Esophagus (tissue), 2 donors: Measurements from ENCODE around the gene SMURF1. TPM values are rescaled to one million over a fixed set of nuclear protein-coding genes. Genes with fewer than 3 reads are reported as not detected.

Source experiments
- H3K27ac ChIP-seq, 2 donors: one replicate each; pipeline ENCODE4 v1.5.1; 2013; ENCODE audit warnings: low read depth in 2 of 2, mild to moderate bottlenecking in 2 of 2, inconsistent platforms in 1 of 2, low read length in 1 of 2, moderate library complexity in 1 of 2
- H3K27me3 ChIP-seq, 2 donors: one replicate each; pipeline ENCODE4 v1.6.1; 2013; ENCODE audit warnings: low read length in 2 of 2, control low read depth in 1 of 2, mild to moderate bottlenecking in 1 of 2; ENCODE audit not compliant: insufficient read depth in 2 of 2, control insufficient read depth in 1 of 2
- H3K36me3 ChIP-seq, 2 donors: one replicate each; pipeline ENCODE4 v1.6.1; 2013; ENCODE audit warnings: low read length in 1 of 2; ENCODE audit not compliant: control insufficient read depth in 2 of 2, insufficient read depth in 2 of 2
- H3K4me1 ChIP-seq, 2 donors: one replicate each; pipeline ENCODE4 v1.6.1; 2013; ENCODE audit warnings: low read length in 1 of 2; ENCODE audit not compliant: control insufficient read depth in 2 of 2, insufficient read depth in 2 of 2
- H3K4me3 ChIP-seq, 2 donors: one replicate each; pipeline ENCODE4 v1.5.1; 2013; ENCODE audit warnings: low read length in 2 of 2, mild to moderate bottlenecking in 2 of 2, low read depth in 1 of 2, moderate library complexity in 1 of 2
- H3K9me3 ChIP-seq, 2 donors: one replicate each; pipeline ENCODE4 v1.6.1; 2013; ENCODE audit warnings: mild to moderate bottlenecking in 2 of 2, low read depth in 1 of 2, low read length in 1 of 2, moderate library complexity in 1 of 2; ENCODE audit not compliant: control insufficient read depth in 2 of 2, insufficient read depth in 1 of 2
- WGBS, 2 donors: extraction: QIAGEN DNeasy Blood & Tissue Kit; methylation state at CpG; one replicate each; pipeline ENCODE4 v1.1.7; 2013; 5-methylcytosine and 5-hydroxymethylcytosine counted together
- polyA plus RNA-seq, 2 donors: library from polyadenylated mRNA; stranded (reverse); fragments of 200-250 nt; gene quantifications; one replicate each; pipeline ENCODE4 v1.2.3, GENCODE V29; 2013
- donor health status: healthy with polysubstance abuse.
- donor health status: Bipolar disorder and iron deficiency.

Gene SMURF1
- polyA plus RNA-seq, 2 donors = 11.7 to 12.9 TPM

DNA sequence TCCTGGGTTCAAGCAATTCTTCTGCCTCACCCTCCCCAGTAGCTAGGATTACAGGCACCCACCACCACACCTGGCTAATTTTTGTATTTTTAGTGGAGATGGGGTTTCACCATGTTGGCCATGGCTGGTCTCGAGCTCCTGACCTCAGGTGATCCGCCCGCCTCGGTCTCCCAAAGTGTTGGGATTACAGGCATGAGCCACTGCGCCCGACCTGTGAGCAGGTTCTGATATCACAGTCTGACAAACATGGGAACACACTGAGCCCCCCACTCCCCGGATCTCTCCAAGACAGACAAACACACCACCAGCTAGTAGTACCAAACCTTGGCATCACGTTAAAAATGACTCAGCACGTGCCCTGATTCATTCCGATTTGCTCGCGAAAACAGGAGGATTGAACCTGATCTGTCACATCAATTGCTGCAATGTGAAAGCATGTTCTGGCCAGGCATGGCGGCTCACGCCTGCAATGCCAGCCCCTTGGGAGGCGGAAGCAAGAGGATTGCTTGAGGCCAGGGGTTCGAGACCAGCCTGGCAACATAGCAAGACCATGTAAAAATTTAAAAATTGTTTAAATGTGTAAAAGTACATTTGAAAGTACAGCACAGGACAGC is 106.5 kb downstream of the SMURF1 start:
- Histone ChIP-seq H3K27ac (no peak overlapping the region), H3K36me3 (peaks cover 29 to 64% of the 10 kb centered on the region in 2 donors), H3K27me3 (no peaks in the 10 kb centered on the region), H3K4me3 (no peak overlapping the region), H3K4me1 (no peaks in the 10 kb centered on the region), H3K9me3 (no peaks in the 10 kb centered on the region)
- WGBS, 2 donors = 90 to 93% methylated on average over 16 of the region's 16 CpGs

DNA sequence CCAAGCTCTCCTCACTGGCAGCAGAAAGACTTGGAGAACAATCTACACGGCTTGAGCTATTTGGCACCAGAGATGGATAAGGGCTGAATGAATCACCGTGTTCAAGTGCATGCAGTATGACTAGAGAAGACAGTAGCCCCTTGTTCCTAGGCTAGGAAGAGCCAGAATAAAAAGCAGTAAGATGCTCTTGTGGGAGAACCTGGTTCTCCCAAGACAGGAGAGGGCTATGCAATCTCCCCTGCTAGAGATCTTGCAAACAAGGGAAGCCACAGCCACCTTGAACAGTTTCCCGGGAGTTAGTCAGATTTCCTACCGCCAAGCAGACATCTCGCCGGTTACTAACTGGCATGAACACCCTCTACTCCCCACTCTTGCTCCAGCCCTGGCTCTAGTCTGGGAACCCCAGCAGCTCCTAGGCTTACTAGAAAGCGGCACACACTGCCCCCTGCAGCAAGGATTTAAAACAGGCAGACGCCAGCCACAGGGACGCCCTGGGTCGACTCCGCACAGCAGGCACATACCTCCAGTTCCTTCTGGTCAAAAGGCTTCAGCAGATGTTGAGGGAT is 107.3 kb downstream of the SMURF1 start:
- H3K27me3 ChIP-seq = no peaks in the 10 kb centered on the region
- H3K9me3 ChIP-seq = no peaks in the 10 kb centered on the region
- WGBS, 2 donors = 70 to 72% methylated on average over 11 of the region's 11 CpGs
- H3K4me1 ChIP-seq = no peaks in the 10 kb centered on the region
- peaks cover 29 to 63% of the 10 kb centered on the region in 2 donors for H3K36me3 ChIP-seq
- no peak overlapping the region for H3K4me3 ChIP-seq
- no peak overlapping the region for H3K27ac ChIP-seq

DNA sequence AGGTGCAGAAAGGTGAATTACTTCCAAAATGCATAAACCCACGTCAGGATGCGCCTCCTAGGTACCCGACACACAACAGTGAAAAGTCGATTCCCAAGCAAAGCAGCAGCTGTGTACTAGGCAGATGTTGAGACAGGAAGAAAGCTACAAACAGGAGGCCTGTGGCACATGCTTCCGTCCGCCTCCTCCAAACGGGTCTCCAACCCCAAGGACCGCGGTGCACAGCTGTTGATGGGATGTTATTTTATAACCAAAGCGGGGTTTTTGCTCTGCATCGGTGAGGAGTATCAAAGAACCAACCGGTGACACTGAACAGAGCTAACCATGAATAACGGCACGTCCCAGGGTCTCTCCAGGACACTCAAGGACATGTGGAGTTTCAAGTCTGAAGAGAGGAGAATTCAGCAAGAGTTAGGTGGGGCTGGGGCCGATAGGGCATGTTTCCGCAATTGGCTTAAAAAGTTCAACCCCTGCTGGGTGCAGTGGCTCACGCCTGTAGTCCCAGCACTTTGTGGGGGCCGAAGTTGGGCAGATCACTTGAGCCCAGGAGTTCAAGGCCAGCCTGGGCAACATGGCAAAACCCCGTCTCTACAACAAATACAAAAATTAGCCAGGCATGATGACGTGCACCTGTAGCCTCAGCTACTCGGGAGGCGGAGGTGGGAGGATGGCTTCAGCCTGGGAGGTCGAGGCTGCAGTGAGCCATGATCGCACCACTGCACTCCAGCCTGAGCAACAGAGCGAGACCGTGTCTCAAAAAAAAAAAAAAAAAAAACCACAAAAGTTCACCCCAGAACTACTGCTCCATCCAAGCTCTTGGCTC is 108.0 kb downstream of the SMURF1 start:
- Histone ChIP-seq H3K36me3 (peaks cover 29 to 65% of the 10 kb centered on the region in 2 donors), H3K4me3 (no peak overlapping the region), H3K27me3 (no peaks in the 10 kb centered on the region), H3K27ac (no peak overlapping the region), H3K9me3 (no peaks in the 10 kb centered on the region), H3K4me1 (no peaks in the 10 kb centered on the region)
- 88 to 90% methylated on average over 26 of the region's 26 CpGs for WGBS, 2 donors

GRCh38 chr7:99034932-99035722 is 108.8 kb downstream of the SMURF1 start:
- H3K9me3 ChIP-seq = no peaks in the 10 kb centered on the region
- H3K27me3 ChIP-seq = no peaks in the 10 kb centered on the region
- H3K36me3 ChIP-seq = peaks cover 32 to 67% of the 10 kb centered on the region in 2 donors
- no peaks in the 10 kb centered on the region for H3K4me1 ChIP-seq
- H3K4me3 ChIP-seq = no peak overlapping the region
- WGBS, 2 donors = 91 to 93% methylated on average over 30 of the region's 30 CpGs
- no peak overlapping the region for H3K27ac ChIP-seq

- Histone ChIP-seq H3K4me1 (no peaks in the 10 kb centered on the region), H3K9me3 (no peaks in the 10 kb centered on the region), H3K4me3 (no peak overlapping the region), H3K27me3 (no peaks in the 10 kb centered on the region), H3K36me3 (peaks cover 42 to 73% of the 10 kb centered on the region in 2 donors), H3K27ac (no peak overlapping the region)
- 68 to 85% methylated on average over 4 of the region's 4 CpGs for WGBS, 2 donors
Measured at GRCh38 chr7:99033765-99034164, 110.1 kb downstream of the SMURF1 start.

GRCh38 chr7:99032928-99033327 is 111.0 kb downstream of the SMURF1 start:
- H3K9me3 ChIP-seq = no peaks in the 10 kb centered on the region
- no peaks in the 10 kb centered on the region for H3K27me3 ChIP-seq
- WGBS, 2 donors = 89 to 93% methylated on average over 15 of the region's 15 CpGs
- no peak overlapping the region for H3K4me3 ChIP-seq
- H3K36me3 ChIP-seq = peaks cover 35 to 75% of the 10 kb centered on the region in 2 donors
- H3K27ac ChIP-seq = no peak overlapping the region
- no peaks in the 10 kb centered on the region for H3K4me1 ChIP-seq

DNA sequence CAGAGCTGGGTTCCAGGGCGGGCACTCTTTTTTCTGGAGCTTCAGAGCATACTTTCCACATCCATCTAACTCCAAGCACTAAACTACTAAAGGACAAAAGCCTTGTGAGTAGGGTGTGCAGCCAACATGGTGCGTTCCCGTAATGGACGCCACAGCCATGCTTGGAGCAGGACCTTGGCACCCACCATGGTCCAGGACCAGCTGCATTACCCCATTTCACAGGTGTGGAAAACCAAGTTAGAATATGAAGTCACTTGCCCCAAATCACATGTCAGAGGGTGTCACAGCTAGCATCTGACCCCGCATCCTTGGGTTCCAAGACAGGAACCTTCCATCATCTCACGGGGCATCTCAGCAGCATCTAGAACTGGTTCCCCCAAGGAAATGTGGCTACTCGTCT is 112.4 kb downstream of the SMURF1 start:
- 90 to 91% methylated on average over 7 of the region's 7 CpGs for WGBS, 2 donors
- no peaks in the 10 kb centered on the region for H3K4me1 ChIP-seq
- H3K36me3 ChIP-seq = peaks cover 24 to 65% of the 10 kb centered on the region in 2 donors
- H3K9me3 ChIP-seq = no peaks in the 10 kb centered on the region
- peak overlapping the region in 1 of 2 donors; percentile 66 for H3K27ac ChIP-seq
- no peak overlapping the region for H3K4me3 ChIP-seq
- H3K27me3 ChIP-seq = no peaks in the 10 kb centered on the region

- Histone ChIP-seq H3K27me3 (no peaks in the 10 kb centered on the region), H3K27ac (no peak overlapping the region)
Measured at GRCh38 chr7:99030951-99031350, 113.0 kb downstream of the SMURF1 start.

GRCh38 chr7:99030457-99030856 is 113.5 kb downstream of the SMURF1 start:
- Histone ChIP-seq H3K4me1 (no peaks in the 10 kb centered on the region), H3K4me3 (no peak overlapping the region), H3K27ac (peak overlapping the region in 1 of 2 donors; percentile 44), H3K27me3 (no peaks in the 10 kb centered on the region), H3K36me3 (peaks cover 21 to 56% of the 10 kb centered on the region in 2 donors), H3K9me3 (no peaks in the 10 kb centered on the region)
- 92 to 97% methylated on average over 6 of the region's 6 CpGs for WGBS, 2 donors

More at GRCh38 chr7:99030951-99031350, 113.0 kb downstream of the SMURF1 start:
- Histone ChIP-seq H3K4me3 (no peak overlapping the region), H3K36me3 (peaks cover 24 to 60% of the 10 kb centered on the region in 2 donors), H3K9me3 (no peaks in the 10 kb centered on the region), H3K4me1 (no peaks in the 10 kb centered on the region)
- 73 to 79% methylated on average over 5 of the region's 5 CpGs for WGBS, 2 donors
